DMS153 treated with DMSO at 0.1 percent for 48 hours (cell line): ENCODE results near the gene GRM4.

Source experiments
- DNase-seq: peaks from one replicate; lab custom pipeline; 2025; ENCODE audit not compliant: unreplicated experiment; lab: John Stamatoyannopoulos, UW

Gene GRM4

GRCh38 chr6:33999567-33999966 lies 146.3 kb downstream of the GRM4 start:
- DNase-seq: no peak

DNA sequence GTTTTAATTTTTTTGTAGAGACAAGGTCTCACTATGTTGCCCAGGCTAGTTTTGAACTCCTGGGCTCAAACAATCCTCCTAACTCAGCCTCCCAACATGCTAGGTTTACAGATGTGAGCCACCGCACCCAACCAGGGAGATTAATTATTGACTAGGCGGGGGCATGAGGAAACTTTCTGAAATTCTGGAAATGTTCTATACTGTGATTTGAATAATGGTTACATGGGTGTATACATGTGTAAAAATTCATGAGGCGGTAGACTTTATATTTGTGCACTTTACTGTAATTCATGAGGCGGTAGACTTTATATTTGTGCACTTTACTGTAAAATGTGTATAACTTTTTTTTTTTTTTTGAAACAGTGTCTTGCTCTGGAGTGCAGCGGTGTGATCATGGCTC lies 147.2 kb downstream of the GRM4 start:
- no peak for DNase-seq

GRCh38 chr6:33997265-33997664 lies 148.6 kb downstream of the GRM4 start:
- DNase-seq: no peak

- DNase-seq: no peak
Observed at GRCh38 chr6:33996120-33996475, 149.8 kb downstream of the GRM4 start.

GRCh38 chr6:33995309-33996119 lies 150.4 kb downstream of the GRM4 start:
- no peak for DNase-seq

- DNase-seq: no peak
Observed at GRCh38 chr6:33994472-33995308, 151.2 kb downstream of the GRM4 start.

DNA sequence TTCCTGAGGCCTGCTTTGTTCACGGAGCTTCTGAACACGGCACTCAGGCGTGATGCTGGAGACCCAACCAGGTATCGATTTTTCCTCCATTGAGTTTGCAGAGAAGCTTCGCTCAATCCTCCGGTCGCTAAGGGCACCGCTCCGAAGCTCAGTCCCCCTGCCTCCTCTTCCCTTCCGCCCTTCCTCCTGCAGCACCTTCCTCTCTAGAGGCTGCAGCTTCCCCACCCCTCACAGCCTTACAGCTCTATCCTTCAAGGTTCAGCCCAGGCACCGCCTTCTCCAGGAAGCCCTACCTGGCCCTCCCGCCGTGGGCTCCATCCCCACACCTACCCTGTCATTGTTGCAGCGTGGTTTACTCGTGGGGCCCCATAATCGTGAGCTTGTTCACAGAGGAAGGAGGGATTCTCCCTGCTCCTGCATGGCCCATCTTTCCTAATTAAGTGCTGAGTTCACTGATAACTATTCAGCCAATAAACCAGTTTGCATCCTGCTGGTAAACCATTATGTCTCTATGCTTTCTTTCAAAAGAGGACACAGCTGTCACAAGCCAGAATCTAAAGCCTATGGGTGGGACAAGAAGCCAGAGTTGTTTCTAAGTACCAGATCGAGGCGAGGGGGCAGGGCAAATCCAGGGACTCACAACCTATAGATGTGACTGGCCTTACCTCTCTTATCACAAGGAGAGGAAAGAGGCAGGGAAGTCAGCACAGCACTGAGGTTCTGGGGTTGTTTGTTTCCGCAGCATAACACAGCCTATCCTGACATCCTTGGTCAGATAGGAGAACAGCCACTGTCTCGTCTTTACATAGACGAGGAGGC lies 152.0 kb downstream of the GRM4 start:
- no peak for DNase-seq

DNA sequence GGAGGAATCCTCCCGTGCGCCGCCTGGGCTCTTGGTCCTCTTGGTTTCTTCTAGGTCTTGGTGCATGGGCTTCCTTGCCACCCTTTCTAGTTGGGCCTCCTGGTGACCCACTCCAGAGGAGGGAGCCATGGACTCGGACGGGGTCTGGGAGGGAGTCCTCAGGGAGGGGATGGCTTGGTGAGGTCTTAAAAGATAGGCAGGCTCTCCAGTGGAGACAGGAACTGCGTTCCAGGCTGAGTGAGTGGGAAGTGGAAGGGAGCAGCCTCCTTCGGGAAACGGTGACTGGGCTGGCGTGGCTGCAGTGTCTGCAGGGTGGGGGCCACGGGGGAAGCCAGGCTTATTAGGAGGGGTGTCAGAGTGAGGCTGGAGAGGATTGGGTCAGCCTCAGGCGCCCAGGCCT lies 152.8 kb downstream of the GRM4 start:
- DNase-seq: no peak

GRCh38 chr6:33992191-33992590 lies 153.7 kb downstream of the GRM4 start:
- no peak for DNase-seq

GRCh38 chr6:33991610-33992009 lies 154.3 kb downstream of the GRM4 start:
- DNase-seq: no peak

- no peak for DNase-seq
Observed at GRCh38 chr6:33990061-33990541, 155.8 kb downstream of the GRM4 start.

GRCh38 chr6:33989016-33989854 lies 156.7 kb downstream of the GRM4 start:
- DNase-seq: no peak

DNA sequence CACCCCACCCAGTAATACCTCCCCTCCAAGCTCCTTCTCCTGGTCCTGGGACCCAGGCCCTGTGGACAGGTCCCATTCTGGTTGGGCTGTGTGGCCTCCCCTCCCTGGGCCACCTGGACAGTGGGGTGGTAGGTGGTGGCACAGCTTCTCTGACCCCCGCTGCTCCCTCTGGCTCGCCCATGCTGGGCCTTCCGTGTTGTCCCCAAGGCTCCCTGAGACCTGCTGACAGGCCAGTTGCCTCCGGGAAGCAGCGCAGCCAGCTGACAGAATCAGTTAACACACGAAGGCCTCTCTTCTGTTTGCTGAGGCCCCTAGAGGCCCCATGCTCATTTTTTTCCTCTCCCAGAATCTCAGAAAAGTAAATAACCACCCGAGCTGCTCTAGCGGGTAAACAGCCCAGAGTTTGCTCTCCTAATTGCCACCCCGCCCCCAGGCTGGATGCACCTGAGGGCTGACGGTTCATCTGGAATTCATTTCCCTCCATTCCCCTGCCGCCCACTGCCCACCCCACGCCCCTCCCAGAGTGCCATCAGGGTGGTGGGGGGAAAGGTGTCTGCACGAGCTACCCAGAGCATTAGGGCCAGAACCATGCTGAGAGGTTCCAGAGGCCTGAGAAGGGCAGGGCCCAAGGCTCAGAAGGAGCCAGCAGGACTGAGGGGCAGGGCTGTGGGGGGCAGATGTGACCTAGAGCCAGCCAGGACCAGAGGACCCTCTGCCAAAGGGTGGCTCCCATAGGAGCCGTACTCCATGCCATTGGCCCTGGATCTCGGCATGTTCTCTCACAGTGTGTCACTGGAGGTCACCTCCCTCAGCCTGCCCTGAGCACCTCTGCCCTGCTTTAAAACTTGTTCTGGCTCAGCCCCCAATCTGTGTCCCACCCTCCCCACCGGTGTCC lies 157.5 kb downstream of the GRM4 start:
- DNase-seq: peak; percentile 93

DNA sequence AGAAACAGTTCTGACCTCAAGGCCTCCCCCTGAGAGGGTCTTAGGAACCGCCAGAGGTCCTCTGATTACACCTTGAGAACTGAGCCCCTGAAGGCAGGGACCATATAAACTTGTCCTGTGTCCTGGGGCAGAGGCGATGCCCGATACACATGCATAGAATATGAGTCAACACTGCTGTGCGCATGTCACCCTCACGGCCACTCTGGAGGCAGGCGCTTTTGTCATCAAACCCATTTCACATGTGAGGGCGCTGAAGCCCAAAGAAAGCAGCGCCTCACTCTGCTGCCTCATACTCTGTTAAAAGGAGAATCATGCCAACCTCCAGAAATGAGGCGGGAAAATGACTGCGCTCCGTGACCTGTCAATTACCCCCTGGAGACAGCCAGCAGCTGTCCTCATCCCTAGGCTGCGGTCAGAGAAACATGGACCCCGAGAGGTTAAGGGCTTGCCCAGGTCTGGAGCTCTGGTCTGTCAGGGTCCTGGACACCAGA lies 158.3 kb downstream of the GRM4 start:
- DNase-seq: peak; percentile 82

DNA sequence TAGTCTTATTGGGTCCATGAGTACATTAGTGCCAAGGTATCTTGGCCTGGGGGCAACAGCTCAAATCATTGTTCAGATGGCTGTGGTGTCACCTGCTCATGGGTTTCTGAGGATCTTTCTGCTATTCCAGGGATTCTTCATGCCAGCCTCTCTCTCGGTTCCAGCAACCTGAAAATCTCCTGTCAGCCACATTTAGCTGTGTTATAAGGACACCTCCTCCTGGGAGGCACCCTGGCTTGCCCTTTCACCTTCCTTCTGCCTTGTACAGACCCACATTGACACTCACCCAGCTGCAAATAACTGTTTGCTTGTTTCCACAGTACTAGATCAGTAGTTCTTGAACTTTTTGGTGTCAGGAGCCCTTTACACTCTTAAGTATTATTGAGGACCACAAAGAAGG lies 159.9 kb downstream of the GRM4 start:
- no peak for DNase-seq

DNA sequence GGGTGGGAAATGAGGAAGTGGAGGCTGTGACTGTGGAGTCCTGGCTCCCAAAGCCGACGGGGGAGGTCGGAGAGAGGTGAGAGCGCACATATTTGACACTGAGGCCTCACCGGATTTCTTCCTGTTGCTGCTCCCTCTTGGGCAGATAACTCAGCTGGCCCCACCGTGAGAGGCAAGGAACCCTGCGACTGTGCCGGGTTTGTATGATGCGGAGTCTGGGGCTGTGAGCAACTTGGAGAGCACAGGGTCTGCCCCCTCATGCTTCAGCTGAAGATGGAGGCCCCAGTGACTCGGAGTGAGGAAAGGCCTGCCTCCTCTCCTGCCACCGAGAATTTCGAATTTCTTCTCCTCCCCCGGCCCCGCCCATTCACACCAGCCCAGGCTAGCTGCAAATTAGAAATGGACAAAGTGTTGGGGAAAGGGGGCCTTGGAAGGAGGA lies 160.6 kb downstream of the GRM4 start:
- DNase-seq: no peak

- DNase-seq: no peak
Observed at GRCh38 chr6:33984466-33985312, 161.2 kb downstream of the GRM4 start.

- DNase-seq: no peak
Observed at GRCh38 chr6:33983721-33984465, 162.0 kb downstream of the GRM4 start.
